ENCODE measurements around the gene DEDD2. TPM values are rescaled to one million over a fixed set of nuclear protein-coding genes. Genes with fewer than 3 reads are reported as not detected.

The DEDD2 gene
- total RNA-seq, 1 donor from 2014 or later, result 20.0 TPM

DNA sequence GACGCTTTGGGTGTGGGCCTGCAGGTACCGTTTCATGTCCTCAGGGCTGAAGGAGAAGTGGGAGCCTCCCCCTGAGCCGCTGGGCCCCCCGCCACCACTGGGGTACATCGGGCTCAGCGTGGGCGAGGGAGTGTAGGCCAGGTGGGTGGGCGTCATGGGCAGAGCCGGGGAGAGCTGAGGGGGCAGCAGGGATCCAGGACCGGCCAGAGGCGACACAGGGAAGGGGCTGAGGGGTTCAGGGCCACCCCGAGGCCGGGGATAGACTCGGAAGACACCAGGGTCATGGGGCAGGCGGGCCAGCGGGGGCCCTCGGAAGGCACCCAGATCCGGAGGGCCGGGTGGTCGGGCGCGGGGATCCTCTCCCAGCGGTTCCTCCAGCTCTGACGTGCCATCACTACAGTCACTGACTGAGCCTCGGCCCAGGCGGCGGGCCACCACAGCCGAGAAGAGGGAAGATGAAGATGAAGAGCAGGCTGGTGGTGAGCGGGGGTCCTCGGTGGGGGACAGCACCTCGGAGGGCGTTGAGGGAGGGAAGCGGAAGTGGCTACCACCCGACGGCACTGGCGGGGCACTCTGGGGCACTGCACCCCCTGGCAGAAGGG is 31.8 kb upstream of the DEDD2 start:
- FAIRE-seq (no peak), DNase-seq (ENCODE audit: low spot score in 2 of 2) (no peak)

DNA sequence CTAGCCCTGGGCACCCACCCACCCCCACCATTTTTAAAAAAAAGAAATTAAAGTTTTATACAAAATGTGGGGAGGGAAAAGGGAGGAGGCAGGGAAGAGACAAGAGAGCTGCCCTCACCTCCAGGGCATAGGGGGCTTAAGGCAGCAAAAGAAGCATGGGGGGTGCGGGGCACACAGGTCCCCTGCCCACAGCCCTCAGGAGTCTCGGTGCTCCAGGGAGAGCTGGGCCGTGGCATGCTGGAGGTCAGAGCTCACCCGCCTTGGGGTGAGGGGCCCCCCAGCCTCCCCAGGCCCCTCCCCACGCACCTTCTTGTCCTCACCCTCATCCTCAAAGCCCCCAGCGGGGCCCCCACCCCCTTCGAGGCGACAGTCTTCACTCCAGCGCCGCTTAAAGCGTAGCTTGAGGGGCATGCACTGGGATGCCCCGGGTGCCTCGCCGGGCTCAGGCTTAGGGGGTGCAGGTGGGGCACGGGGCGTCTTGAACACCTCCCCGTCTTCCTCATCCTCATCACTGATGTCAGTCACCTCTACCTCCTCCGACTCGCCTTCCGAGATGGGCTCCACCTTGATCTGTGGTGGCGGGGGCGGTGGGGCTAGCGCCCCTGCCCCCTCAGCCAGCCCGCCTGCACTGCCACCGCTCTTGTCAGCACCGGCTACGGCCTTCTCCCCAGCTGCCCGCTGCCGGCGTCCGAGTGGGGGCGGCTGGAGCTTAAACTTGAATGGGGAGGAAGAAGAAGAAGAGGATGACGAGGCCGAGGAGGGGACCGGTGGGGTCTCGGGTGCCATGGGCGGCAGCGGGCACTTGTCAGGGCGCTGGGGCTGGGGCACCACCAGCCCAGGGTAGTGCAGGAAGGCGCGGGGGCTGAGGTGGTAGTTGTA is 31.0 kb upstream of the DEDD2 start:
- DNase-seq (ENCODE audit: low spot score in 2 of 2) (no peak), FAIRE-seq (no peak)

DNA sequence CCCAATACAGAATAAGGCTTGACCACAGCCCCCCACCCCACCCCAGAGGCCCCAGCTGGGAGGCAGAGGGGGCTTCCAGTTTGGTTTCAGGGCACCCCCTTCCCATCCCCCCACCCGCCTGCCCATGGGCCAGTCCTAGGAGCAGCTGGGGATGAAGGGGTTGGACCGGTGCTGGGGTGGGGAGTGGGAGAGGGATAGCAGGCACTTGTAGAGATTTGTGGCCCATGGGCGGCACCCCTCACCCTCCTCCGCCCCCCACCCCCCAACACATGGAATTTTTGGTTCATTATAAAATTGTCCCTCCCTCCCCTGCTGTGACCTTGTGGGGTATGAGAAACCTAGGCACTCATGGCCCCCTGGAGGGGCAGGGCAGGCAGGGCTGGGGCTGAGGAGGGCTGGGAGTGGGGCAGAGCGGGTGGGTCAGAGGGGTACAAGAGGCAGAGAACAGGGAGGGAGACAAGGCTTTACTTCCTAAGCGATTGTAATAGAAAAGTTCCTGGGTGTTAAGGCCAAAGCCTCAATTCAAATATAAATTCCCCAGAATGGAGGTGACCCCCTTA is 30.2 kb upstream of the DEDD2 start:
- DNase-seq (ENCODE audit: low spot score in 2 of 2), result no peak
- no peak for FAIRE-seq

DNA sequence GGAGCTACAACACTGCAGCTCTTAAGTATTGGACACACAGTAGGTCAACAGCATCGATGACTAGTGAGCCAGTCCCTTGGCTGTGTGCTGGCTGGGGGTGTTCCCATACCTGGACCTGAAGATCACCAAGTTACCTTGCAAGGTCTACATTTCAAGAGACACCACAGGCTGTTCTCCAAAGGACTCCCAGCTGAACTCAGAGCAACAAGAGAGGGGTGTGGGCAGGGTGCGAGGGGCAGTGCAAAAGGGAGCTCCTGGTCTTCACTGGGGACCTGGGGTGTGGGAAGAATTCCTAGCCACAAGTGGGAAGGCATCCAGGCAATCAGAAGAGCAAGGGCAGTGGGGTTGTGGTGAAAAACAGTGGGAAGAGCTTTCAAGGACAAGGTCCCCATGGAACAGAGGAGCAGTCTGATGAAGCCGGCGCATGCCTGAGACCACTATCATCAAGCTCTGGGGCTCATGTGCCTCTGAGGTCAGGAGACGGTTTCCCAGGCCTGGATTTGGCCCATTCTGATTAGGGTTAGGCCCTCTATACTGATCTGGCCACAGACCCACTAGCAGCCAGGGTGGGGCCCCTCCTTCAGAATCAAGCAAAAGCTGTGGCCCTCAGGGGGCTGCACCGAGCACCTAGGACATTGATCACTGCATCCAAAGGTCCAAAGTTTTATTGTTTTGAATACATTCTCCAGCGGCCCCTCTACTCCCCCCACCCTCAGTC is 29.6 kb upstream of the DEDD2 start:
- no peak for FAIRE-seq
- DNase-seq (ENCODE audit: low spot score in 2 of 2), result no peak

DNA sequence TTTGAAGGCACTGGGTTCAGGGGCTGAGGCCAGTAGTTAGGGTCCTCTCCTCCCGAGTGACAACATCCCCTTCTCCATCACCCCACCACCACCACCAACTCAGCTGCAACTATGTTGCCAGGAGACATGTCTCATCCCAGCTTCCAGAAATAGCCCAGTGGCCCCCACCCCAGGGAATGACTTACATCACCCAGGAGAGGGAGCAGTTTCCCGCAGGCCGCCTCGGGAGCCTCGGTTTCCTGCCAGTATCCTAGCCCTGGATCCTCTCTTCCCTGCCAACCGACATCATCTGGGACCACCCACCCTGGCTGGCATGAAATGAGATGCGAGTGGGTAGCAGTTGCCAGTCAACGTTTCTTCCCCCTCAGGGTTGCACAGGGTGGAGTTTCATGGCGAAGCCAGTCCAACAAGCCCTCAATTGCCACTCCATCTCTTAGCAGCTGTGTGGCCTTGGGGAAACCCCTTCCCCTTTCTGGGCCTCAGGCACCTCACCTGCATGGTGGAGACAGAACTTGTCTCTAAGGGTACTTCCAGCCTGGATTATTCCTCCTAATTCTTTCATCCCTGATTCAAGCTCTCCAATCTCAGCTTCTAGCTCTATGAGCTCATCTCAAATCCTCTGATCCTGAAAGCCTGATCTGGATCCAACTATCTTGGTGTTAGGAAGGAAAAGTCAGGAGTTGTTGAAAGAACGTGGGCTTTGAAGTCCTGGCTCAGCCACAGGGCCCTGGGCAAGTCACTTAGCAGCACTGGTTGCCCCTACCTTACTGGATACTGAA is 28.9 kb upstream of the DEDD2 start:
- DNase-seq (ENCODE audit: low spot score in 2 of 2) (peak; percentile 81 to 85), FAIRE-seq (no peak)

DNA sequence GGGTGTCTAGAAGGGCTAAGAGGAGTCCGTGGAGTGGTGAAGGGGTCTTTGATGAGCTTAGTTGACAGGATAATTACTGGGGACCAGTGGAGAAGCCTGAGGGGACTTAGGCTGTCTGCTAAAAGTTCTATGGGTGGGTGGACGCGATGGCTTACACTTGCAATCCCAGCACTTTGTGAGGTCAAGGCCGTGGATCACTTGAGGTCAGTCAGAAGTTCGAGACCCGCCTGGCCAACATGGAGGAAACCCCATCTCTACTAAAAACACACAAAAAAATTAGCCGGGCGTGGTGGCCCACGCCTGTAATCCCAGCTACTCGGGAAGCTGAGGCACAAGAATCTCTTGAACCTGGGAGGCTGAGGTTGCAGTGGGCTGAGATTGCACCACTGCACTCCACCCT is 27.8 kb upstream of the DEDD2 start:
- FAIRE-seq (no peak), DNase-seq (ENCODE audit: low spot score in 2 of 2) (no peak)

DNA sequence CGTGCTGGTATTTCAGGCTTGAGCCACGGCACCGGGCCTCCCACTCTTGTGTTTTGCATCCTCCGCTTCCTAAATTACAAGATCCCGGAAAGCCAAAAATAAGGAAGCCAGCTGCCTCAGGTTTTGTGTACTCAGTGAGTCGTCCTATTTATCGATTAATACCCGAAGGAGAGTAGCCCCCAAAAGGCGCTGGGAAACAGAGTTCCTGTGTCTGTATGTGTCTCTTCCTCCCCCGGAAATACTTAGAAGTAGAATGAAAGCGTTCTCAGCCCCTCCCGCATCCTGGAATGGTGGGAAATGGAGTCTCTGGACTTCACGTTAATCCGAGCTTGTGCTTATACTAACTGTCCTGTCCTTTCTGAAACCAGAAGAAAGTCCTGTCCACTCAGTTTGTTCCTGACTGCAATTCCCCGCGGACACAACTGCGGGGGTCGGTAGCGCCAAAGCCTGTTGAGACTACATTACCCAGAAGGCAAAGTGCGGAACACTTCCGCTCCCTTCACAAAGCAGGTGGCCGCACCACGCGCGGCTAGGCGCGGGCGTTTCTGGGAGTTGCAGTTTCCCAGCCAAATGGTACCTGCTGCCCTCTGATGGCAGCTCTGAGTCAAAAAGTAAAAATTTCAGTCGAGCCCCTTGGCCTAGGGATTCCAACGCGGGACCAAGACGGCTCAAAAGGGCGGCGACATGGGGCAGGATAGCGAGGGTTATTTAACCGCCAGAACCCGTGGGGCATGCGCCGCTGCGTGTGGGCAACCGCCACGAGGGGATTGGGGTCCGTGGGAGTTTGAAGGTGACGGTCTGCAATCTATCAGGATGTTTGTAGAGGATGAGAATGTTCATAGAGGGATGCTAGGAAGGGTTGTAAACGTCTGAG is 27.1 kb upstream of the DEDD2 start:
- FAIRE-seq, result no peak
- peak; percentile 83 to 85 for DNase-seq (ENCODE audit: low spot score in 2 of 2)

DNA sequence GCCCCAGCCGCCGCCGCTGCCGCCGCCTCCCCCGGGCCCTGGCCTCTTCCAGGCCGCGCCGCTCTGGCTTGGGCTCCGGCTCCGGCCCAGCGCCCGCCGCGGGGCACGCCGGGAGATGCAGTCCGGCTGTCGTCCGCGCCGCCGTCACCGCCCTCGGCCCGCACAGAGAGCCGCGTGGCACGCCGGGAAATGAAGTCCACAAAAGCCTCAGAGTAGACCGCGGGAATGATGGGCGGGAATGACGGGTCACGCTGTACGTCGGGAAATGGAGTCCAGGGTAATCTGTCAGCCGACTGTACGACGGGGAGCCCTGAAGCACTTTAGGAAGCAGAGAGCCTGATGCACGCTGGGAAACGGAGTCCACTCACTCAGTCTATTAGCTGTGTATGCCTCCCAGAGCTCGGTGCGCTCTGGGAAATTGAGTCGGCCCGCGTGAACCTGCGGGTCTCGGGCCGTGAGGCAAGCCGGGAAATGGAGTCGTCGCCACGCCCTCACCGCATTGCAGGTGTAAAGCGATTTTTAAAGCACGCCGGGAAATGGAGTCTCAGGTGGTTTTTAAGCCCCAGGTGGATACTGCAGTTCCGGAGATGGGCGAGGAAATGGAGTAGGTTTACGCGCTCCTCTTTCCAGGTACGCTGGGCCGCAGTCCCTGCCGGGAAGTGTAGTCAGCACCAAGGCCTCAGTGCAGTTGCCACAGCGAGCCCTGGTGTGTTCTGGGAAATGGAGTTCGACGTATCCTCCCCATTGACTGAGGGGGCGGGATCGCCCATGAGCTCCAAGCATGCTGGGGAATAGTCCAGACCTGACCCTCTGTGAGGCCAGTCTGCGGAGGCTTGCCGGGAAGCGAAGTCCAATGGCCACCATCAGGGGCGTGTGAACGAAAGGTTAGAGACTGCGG is 25.3 kb upstream of the DEDD2 start, which contains the start of gene GSK3A:
TSS of gene GSK3A (minus strand) at position 91 of the 898 bp plus-strand sequence. CDS start 137 bp downstream, outside the sequence.
- FAIRE-seq (no peak), DNase-seq (ENCODE audit: low spot score in 2 of 2) (peak; percentile 91 to 97)

DNA sequence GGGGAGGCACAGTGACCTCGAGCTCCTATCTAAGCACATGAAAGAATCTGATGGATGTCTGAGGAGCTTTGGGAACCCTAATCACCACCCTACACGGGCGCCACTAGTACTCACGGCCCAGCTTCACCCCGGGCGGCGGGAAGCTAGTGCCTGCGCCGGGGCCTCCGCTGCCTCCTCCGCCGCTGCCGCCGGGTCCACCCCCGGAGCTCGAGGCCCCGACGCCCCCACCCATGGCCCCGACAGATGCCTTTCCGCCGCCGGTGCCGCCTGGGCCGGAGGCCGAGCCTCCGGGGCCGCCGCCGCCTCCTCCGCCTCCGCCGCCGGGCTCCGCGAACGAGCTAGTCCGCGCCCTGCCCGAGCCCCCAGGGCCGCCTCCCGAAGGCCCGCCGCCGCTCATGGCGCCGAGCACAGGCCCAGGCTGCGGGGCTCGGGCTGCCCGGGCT is 24.6 kb upstream of the DEDD2 start:
- FAIRE-seq, result no peak
- no peak for DNase-seq (ENCODE audit: low spot score in 2 of 2)

DNA sequence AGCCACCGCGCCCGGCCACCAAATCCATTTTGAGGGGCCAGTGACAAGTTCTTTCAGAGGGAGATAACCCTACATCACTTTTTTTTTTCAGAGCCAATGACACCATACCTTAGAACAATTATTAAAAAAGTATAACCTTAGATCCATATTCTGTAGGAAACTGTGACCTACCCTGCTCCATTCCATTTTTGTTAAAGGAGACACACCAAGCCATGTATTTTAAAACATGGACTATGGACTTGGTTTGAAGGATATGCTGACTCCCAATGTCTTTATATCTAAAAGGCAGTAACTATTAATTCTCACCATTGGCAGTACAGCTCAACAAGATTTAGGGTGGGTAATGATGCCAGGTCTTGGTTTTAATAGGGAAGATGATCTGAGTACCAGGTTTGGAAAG is 23.8 kb upstream of the DEDD2 start:
- no peak for DNase-seq (ENCODE audit: low spot score in 2 of 2)
- FAIRE-seq, result no peak

DNA sequence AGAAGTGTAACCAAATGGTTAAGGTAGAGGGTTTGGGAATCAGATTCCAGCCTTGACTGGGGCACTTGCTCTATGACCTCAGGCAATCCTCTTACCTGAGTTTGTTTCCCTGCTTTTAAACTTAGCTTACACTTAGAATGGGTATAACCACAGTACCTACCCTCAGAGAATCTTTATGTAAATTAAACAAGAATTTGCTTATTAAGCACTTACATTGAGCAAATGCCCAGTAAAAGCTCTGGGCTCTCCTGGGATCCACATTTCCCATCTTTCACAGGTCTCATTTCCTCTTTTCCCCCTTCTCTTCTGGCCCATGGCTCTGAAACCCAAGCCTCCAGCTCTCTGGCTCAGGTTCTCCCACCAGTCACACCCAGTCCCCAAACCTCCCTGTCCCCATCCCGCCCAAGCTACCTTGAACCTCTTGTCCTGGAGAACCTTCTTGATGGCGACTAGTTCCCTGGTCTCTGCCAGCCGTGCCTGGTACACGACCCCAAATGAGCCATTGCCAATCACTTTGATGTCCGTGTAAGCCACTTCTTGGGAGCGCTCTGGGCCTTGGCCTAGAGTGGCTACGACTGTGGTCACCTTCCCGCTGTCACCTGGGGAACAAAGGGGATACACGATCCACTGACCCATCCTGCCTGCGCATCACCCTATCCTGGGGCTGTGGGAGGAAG is 22.2 kb upstream of the DEDD2 start:
- FAIRE-seq, result no peak
- DNase-seq (ENCODE audit: low spot score in 2 of 2), result no peak

DNA sequence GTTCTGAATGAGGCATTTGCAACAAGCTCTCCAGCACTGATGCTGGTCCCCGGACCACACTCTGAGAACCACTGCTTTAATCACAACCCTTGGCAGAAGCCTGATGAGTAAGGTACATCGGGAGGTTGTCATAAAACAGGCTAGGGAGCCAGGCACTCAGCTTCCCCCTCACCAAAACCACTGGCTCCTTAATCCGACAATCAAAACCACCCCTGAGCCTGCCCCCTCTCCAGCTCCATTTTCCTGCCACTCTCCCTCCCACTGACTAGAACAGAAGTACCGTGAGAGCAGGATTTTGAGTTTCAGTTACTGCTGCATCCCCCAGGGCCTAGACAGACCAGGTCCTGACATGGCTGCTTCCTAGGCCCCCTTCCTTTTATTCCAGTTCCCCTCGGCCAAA is 17.7 kb upstream of the DEDD2 start:
- FAIRE-seq, result no peak
- DNase-seq (ENCODE audit: low spot score in 2 of 2), result no peak

DNA sequence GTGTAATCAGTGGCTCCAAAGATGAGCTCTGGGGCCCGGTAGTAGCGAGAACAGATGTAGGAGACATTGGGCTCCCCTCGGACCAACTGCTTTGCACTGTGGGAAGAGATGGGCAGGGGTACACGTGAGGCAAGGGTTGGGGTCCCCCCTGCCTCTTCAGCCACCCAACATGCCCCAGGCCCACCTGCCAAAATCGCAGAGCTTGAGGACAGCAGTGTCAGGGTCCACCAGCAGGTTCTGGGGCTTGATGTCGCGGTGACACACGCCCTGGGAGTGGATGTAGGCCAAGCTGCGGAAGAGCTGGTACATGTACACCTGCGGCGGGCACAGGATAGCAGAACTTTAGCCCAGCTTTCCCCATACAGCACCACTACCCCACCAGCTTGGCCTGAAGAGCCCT is 16.9 kb upstream of the DEDD2 start:
- FAIRE-seq, result no peak

DNA sequence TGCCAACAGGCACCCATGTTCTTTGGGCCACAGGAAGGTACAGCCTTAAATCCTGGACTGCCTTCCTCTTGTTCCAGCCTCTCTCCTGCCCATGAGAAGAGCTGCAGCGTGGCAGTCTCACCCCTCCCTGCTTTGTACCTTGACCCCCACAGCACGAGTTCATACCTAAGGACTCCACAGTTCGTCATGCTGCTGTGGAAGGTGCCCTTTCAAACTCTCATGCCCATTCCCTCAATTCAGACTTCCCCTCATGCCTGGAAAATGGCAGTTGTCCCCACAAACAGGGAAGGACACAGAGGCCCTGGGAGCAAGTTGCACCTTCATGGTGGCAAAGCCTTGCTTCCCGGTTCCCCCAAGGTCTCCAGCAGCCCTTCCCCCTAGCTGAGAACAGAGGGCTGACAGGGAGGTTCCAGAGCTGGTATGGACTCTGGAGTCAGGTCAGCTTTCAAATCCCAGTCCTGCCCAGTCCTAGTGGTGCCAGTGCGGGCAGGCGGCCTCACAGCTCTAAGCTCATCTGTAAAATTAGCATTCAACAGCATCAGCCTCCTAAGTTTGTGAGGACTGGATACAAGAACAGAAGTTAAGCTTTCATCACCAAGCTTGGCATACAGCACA is 16.3 kb upstream of the DEDD2 start:
- no peak for FAIRE-seq
- no peak for DNase-seq (ENCODE audit: low spot score in 2 of 2)

More for the DNA sequence above, 16.9 kb upstream of the DEDD2 start:
- DNase-seq (ENCODE audit: low spot score in 2 of 2), result no peak

DNA sequence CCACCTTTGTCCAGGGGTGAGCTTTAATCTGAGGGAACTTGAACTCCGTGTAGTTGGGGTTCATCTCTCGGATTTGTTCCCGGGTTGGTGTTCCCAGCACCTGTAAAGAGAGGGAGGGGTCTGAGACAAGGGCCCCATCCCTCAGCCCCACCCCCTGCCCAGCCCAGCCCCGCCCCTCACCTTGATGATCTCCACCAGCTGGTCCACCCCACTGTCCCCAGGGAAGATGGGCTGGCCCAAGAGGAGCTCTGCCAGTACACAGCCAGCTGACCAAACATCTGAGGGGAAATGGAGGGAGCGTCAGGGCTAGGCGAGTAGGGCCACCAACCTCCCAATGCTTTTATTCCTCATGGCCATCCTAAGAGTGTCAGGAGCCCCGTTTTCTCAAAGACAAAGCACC is 15.6 kb upstream of the DEDD2 start:
- DNase-seq (ENCODE audit: low spot score in 2 of 2), result no peak
- no peak for FAIRE-seq

DNA sequence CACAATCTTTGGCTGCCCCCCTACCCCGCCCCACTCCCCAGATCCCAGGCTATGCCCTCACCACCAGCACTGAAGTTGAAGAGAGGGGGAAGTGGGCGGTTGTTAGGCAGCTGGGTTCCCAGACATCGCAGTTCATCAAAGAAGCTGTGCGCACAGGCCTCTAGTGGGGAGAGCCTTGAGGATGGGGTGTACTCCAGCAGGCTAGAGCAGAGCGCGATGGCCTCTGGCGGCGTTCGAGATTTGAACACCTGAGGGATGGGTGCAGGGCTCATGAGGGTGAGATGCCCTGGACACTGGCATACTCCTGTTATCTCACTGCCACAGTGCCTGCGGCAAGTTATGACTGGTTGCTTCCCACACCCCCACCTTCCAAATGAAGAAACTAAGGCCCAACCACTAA is 15.0 kb upstream of the DEDD2 start:
- DNase-seq (ENCODE audit: low spot score in 2 of 2) (no peak), FAIRE-seq (no peak)

DNA sequence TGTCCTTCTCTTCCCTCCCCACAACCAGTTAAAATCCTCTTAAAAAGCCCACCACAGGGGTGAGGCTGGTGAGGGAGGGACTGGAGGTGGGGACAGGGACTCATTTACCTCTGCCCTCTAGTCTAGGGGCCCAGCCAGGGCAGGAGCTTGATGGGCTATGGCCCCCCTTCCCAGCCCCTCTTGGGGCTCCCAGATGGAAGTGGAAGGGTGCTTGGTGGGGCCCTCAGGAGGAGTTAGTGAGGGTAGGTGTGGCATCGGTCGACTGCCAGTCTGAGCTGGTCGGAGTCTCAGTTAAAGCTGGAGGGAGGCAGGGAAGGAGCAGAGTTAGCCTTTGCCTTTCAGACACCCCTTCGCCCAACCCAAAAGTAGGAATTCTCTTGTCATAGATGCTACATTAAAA is 13.1 kb upstream of the DEDD2 start:
- DNase-seq (ENCODE audit: low spot score in 2 of 2), result no peak
- no peak for FAIRE-seq
